Activated CD4-positive, alpha-beta T cell treated with anti-CD3 and anti-CD28 coated beads for 48 hours (primary cell): ENCODE data around the gene DGLUCY.
"Not testable (repeated sequence)": the region's sequence is repeated elsewhere in the genome, so short reads cannot be mapped to it uniquely, and the experiment has no call there.

Experiments
- DNase-seq: peaks from one replicate; pipeline ENCODE4 v3.0.0-alpha.2; 2020

Gene DGLUCY

DNA sequence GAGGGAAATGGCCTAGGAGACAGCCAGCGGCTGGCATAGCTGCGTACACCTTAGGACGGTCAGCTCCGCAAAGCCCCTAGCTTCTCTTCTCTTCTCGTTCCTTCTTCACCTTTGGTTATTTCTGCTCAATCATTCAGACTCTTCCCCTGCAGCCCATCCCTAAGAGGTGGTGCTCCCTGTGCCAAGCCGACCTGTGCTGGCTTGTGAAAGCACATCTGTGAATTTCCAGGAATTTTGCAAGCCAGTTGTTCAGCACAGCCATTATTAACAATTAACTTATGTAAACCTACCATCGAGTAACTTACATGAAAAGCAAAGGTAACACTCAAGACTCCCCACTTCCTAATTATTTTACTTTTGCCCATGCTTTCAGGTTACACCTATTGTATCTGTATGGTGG lies 151.5 kb downstream of the DGLUCY start:
- DNase-seq = no peak

DNA sequence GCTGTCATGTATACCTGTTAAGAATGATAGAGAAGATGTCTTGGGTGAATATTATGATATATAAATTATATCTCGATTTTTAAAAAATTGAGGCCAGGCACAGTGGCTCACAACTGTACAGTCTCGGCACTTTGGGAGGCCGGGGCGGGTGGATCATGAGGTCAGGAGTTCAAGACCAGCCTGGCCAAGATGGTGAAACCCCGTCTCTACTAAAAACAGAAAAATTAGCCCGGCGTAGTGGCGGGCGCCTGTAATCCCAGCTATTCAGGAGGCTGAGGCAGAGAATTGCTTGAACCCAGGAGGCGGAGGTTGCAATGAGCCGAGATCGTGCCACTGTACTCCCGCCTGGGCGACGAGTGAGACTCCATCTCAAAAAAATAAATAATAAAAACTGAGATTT lies 152.4 kb downstream of the DGLUCY start:
- not testable (repeated sequence) for DNase-seq

DNA sequence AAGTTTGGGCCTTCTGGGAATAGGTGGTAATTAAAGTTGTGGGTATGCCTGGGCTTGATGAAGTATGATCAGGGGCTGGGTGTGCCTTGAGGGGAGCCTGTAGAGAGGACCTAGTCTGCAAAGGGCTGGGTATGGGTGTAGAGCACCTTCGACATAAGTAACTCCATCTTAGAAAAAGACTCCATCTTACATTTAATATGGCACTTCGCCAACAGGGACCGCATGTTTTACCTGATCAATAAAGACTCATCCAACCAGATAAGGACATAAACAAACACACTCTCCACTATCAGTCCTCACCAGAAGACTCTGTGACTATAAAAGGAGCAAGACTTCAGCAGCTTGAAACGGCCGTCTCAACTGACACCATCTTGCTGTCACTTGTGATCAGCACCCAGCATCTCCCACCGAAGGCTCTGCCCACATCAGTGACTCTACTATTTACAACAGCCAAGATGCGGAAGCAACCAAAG lies 154.1 kb downstream of the DGLUCY start:
- no peak for DNase-seq

DNA sequence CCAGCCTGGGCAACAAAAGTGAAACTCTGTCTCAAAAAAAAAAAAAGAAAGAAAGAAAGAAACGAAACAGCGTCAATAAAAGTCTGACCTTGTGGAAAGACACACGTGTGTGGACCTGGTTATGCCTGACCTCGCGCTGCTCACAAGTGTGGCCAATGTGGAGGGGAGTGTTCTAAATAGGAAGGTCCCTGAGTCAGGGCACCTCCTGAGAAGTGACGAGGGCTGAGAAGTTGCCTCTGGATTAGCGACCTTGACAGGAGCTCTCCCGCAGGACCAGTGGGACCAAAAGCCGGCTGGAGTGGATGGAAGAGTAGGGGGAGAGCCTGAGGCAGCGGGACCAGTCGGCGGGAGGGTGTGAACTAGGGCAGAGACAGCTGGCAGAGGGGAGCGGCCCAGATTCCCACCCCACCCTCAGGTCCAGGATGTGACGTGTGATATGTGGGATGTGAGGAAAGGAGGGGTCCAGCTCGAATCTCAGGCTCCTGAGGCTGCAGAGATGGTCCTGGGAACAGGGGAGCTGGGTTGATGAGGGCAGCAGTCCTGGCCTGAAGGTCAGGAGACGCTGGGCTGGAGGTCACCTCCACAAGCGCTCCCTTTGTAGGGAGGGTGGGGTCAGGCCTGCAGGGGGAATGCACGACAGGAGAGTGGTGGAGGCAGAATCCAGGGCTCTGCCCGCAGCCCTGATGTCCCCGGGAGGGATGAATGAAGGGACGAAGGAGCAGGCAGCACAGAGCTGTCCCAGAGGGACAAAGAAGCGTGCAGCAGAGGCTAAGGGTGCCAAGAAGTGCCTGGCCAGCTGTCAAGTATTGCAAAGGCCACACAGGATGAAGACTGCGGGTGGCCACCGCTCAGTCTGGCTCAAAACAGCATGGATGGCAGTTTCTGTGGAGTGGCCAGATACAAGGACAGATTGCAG lies 155.5 kb downstream of the DGLUCY start:
- no peak for DNase-seq

DNA sequence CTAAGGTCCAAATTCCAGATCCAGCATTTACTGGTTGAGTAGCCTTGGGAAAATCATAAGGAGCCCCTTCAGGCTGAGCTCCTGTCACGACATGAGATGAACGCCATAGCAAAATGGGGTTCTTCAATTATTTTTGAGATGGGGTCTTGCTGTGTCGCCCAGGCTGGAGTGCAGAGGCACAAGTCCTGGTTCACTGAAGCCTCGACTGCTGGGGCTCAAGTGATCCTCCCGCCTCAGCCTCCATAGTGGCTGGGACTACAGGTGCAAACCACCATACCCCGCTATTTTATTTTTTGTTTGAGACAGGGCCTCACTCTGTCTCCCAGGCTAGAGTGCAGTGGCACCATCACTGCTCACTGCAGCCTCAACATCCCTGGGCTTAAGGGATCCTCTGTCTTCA lies 156.3 kb downstream of the DGLUCY start:
- no peak for DNase-seq

DNA sequence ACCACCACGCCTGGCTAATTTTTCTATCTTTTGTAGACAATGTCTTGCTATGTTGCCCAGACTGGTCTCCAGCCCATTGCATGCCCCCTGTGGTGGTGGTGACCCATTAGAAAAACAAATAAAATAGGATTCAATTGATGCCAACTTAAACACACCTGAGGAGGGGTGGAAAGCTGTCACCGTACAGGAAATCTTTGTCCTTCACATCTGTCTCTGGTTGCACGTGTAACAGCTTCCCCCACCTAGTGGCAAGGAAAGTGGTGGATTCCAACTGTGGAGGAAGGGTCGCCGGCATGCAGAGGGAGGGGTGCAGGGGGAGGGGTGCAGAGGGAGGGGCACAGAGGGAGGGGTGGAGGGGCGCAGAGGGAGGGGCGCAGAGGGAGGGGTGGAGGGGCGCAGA lies 156.7 kb downstream of the DGLUCY start:
- no peak for DNase-seq

DNA sequence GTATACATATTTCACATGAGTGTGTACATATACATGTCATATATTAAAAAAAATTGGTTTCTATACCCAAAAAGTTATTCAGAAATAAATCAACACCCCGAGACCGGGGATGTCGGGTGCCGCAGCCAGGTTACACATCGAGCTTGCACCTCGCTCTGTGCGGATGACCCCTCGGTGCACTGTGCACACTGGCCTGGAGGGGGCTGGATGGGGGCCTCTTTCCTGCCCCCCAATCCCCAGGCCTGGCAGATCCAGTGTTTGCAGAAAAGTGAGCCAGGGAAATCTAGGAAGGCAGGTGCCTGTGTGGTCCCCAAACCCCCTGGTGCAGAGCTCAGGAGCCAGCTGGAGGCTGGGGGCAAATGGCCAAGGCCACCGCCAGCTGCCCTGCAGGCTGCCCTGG lies 157.8 kb downstream of the DGLUCY start:
- no peak for DNase-seq

DNA sequence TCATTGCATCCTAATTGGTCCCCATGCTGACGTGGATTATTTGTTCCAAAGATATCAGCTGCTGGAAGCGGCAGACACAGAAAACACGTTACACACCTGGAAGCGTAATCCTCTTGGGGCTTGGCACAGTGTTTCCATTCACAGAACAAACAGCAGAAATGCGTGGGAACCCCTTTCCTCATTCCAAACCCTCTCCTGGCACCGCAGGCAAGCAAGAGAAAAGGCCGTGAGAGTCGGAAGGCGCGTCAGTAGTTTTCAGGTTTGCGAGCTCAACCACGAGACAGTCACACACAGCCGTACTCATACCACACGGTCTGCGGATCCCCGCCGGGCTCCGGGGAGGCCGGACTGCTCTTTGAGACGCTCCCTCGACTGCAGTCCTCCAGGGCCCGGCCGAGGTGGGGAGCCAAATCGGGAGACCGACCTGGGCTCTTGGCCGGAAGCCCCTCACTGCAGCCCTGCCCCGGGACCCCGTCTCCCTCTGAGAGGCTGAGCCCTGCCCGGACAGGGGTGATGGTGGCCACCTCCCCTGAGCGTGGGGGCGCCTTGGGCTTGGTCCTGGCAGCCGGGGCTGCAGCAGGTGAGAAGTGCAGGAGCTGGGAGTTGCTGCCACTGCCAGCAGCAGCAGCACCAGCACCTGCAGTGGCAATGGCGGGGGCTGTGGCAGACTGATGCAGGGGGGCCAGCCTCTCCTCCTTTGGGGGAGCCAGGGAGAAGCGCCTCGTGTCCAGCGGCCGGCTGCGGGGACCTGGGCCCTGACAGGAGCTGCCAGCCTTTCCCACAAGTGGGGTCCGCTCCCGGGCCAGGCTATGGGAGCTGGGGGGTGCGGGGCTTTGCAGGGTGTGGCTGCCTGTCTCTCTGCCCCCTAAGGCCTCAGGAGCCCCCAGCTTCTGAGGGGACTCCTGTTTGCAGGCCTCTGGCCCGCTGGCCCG lies 158.7 kb downstream of the DGLUCY start:
- no peak for DNase-seq

DNA sequence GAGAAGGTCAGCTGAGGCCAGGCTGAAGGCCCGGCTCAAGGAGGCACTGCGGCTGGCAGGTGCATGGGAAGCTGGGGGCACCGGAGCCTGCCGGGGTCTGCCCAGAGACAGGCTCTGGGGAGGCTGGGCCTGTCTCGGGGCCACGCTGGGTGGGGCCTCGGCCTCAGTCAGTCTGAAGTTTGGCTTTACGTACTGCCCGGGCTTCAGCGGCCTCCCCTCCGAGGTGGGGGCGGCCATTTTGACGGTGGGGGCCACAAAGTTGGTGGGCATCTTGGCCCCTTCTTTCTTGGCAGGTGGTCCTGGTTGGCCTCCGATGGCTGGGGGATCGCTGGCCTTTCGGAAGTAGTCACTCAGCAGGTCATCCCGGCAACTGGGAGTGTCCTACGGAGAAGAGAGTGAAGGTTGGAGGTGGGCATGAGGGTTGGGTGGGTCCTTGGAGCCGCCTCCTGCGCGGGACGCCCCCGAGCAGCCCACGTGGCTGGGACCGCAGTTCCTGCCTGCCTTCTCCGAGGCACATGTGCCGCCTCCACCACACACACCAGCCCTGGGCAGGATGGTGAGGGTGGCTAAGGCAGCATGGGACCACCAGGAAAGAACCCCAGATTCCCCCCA lies 159.5 kb downstream of the DGLUCY start:
- no peak for DNase-seq

DNA sequence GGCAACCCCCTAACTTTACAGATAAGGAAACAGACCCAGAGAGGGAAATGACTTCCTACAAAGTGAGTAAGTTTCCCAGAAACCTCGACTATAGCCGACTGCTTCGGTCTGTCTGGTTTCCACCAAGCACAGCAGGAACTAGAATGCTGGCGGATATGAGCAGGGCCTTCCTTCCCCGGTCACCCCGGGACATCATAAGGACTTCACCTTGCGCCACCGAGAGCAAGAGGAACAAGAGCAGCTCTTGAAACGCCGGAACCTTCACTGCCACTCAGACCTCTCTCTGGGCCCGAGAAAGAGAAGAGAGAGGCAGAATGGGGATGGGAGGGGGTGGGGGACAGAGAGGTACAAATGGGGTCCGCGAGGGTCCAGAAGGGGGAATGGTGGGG lies 160.0 kb downstream of the DGLUCY start:
- no peak for DNase-seq

DNA sequence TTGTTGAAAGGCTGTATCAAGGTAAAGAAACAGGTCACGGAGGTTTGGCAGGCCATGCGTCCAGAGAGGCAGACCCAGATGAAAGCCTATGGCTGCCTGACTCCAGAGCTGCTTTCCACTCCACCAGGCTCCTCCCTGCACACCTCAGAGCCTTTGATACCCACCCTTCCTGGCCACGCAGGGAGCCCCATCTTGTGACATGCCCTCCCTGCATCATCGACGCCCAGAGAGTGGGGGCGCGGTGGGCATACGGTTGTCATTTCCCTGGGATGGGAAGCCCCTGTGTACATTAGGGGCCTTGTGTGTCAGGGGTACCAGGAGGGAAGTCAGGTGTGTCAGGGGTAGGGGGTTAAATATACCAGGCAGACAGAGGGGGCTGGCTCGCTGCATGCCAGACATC lies 160.9 kb downstream of the DGLUCY start:
- DNase-seq = no peak
